Trophoblast cell (in vitro differentiated cells and primary cell): ENCODE data around the gene MAPK7.

Experiments
- DNase-seq, 2 donors: peaks; one replicate each; pipeline ENCODE4 v3.0.0-alpha.2; 2016
- H2AFZ ChIP-seq: 2 replicates; pipeline ENCODE4 v1.6.1; 2013; ENCODE audit warnings: low read length, moderate library complexity, mild to moderate bottlenecking; ENCODE audit not compliant: insufficient read depth, poor library complexity
- H2AK5ac ChIP-seq: 2 replicates; pipeline ENCODE4 v1.6.1; 2013; ENCODE audit warnings: mild to moderate bottlenecking, low read length
- H2BK120ac ChIP-seq: 2 replicates; pipeline ENCODE4 v1.6.1; 2013; ENCODE audit warnings: low read length, mild to moderate bottlenecking, moderate library complexity; ENCODE audit not compliant: insufficient read depth, poor library complexity
- H2BK12ac ChIP-seq: 2 replicates; pipeline ENCODE4 v1.6.1; 2013; ENCODE audit warnings: mild to moderate bottlenecking, low read length, moderate library complexity
- H2BK5ac ChIP-seq: 2 replicates; pipeline ENCODE4 v1.6.1; 2013; ENCODE audit warnings: low read length, low read depth, moderate library complexity, mild to moderate bottlenecking; ENCODE audit not compliant: poor library complexity
- H3K14ac ChIP-seq: 2 replicates; pipeline ENCODE4 v1.6.1; 2013; ENCODE audit warnings: mild to moderate bottlenecking, low read length
- H3K18ac ChIP-seq: 2 replicates; pipeline ENCODE4 v1.6.1; 2013; ENCODE audit warnings: mild to moderate bottlenecking, low read length
- H3K23ac ChIP-seq: 2 replicates; pipeline ENCODE4 v1.6.1; 2013; ENCODE audit warnings: low read length
- H3K27ac ChIP-seq: 2 replicates; pipeline ENCODE4 v1.5.1; 2013; ENCODE audit warnings: low read depth, mild to moderate bottlenecking, inconsistent platforms, low read length, moderate library complexity
- H3K27me3 ChIP-seq: 2 replicates; pipeline ENCODE4 v1.6.1; 2013; ENCODE audit warnings: inconsistent platforms, mild to moderate bottlenecking, low read length, moderate library complexity; ENCODE audit not compliant: insufficient read depth
- H3K36me3 ChIP-seq, 2 experiments: 1 replicate in 1 of 2; 2 replicates in 1 of 2; pipeline ENCODE4 v1.6.1; 2013; ENCODE audit warnings: low read length in 2 of 2, mild to moderate bottlenecking in 2 of 2, moderate library complexity in 1 of 2; ENCODE audit not compliant: insufficient read depth in 2 of 2, control insufficient read depth in 1 of 2
- H3K4ac ChIP-seq: 2 replicates; pipeline ENCODE4 v1.6.1; 2013; ENCODE audit warnings: low read depth, mild to moderate bottlenecking, low read length, moderate library complexity
- H3K4me1 ChIP-seq, 2 experiments: 1 replicate in 1 of 2; 2 replicates in 1 of 2; pipeline ENCODE4 v1.6.1; 2013; ENCODE audit warnings: low read length in 2 of 2, mild to moderate bottlenecking in 2 of 2, moderate library complexity in 1 of 2; ENCODE audit not compliant: insufficient read depth in 2 of 2, control insufficient read depth in 1 of 2
- H3K4me2 ChIP-seq: 2 replicates; pipeline ENCODE4 v1.6.1; 2013; ENCODE audit warnings: inconsistent platforms, mild to moderate bottlenecking, low read length, moderate library complexity
- H3K4me3 ChIP-seq: 2 replicates; pipeline ENCODE4 v1.5.1; 2013; ENCODE audit warnings: mild to moderate bottlenecking, low read depth, low read length, inconsistent platforms
- H3K79me1 ChIP-seq: one replicate; pipeline ENCODE4 v1.6.1; 2013; ENCODE audit warnings: low read length
- H3K79me2 ChIP-seq: 2 replicates; pipeline ENCODE4 v1.6.1; 2013; ENCODE audit warnings: low read length, mild to moderate bottlenecking; ENCODE audit not compliant: control insufficient read depth, insufficient read depth, poor library complexity
- H3K9ac ChIP-seq: 2 replicates; pipeline ENCODE4 v1.6.1; 2013; ENCODE audit warnings: mild to moderate bottlenecking, low read length
- H3K9me3 ChIP-seq: 2 replicates; pipeline ENCODE4 v1.6.1; 2013; ENCODE audit warnings: low read depth, mild to moderate bottlenecking, control low read depth, inconsistent platforms, low read length; ENCODE audit not compliant: insufficient read depth
- H4K12ac ChIP-seq: 2 replicates; pipeline ENCODE4 v1.6.1; 2013; ENCODE audit warnings: low read depth, mild to moderate bottlenecking, low read length, moderate library complexity
- H4K8ac ChIP-seq: 2 replicates; pipeline ENCODE4 v1.6.1; 2013; ENCODE audit warnings: low read depth, mild to moderate bottlenecking, low read length, moderate library complexity
- H4K91ac ChIP-seq: one replicate; pipeline ENCODE4 v1.6.1; 2013; ENCODE audit warnings: low read depth, mild to moderate bottlenecking, low read length, moderate library complexity
- WGBS: extraction: QIAGEN DNeasy Blood & Tissue Kit; methylation state at CpG from one replicate; pipeline ENCODE4 v1.1.7; 2013; ENCODE audit warnings: missing lambda C conversion rate; ENCODE audit not compliant: insufficient read length, insufficient coverage; ENCODE audit errors: extremely low coverage; 5-methylcytosine and 5-hydroxymethylcytosine counted together

Gene MAPK7

DNA sequence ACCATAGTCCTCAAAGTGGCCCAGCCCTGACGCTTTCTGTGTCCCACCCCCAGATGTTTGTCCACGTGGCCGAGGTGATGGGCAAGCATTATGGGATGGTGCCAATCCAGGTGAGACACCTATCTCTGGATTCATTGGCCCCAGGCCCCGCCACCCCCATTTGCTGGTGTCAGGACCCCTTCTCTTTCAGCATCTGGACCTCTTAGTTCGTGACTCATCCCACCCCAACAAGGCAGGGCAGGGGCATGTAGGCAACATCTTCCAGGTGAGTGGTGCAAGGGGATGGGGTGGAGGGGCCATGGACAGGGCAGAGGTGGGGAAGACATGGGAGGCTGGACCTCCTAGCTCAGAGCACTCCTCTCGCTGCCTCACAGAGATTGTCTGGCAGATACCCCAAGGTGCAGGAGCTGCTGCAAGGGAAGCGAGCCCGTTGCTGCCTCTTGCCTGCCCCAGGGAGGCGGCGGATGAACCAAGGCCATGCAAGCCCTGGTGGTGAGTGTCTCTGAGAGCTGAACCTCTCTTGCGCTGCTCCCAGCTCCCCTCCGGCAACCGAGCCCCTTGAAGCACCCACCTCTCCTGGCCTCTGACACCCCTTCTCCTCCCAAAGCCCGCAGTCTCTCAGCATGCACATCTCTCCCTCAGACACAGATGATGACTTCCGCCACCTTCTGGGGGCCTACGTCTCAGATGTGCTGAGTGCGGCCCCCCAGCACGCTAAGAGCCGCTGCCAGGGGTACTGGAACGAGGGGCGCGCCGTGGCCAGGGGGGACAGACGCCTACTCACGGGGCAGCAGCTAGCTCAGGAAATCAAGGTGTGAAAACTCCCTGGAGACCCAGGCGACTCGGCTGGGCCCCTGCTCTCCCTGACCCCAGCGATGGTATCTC lies 36.3 kb downstream of the MAPK7 start:
- H3K9ac ChIP-seq = no peak overlapping the region
- no CpG with 5 or more reads among the region's 28 CpGs for WGBS

DNA sequence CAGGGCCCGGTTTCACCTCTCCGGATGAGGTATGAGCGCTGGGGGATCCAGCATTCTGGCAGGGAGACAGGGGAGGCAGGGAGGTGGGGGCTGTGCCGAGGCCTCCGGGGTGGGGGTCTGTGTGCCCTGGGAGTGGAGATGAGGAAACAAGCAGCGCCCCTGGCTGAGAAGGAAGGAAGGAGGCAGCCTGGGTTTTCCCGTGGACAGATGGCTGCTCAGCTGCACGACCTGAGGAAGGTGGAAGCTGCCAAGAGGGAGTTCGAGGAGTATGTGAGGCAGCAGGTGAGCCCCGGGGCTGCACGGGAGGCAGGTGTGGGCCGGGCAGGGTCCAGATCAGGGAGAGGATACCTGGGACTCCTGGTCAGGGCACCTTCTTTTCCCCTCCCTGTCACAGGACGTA lies 37.0 kb downstream of the MAPK7 start:
- no peaks in the 10 kb centered on the region for H3K27me3 ChIP-seq
- H3K23ac ChIP-seq = no peak overlapping the region
- no peak overlapping the region for H3K4ac ChIP-seq
- H3K4me2 ChIP-seq = no peak overlapping the region
- H2BK12ac ChIP-seq = no peak overlapping the region
- no peak overlapping the region for H3K27ac ChIP-seq
- DNase-seq = no peak
- no peak overlapping the region for H3K4me3 ChIP-seq
- no peak overlapping the region for H3K14ac ChIP-seq
- H3K4me1 ChIP-seq = no peaks in the 10 kb centered on the region
- no CpG with 5 or more reads among the region's 13 CpGs for WGBS
- no peaks in the 10 kb centered on the region for H3K79me2 ChIP-seq
- H4K12ac ChIP-seq = no peak overlapping the region
- H3K79me1 ChIP-seq = no peaks in the 10 kb centered on the region
- H4K8ac ChIP-seq = no peak overlapping the region
- H3K18ac ChIP-seq = no peak overlapping the region
- H4K91ac ChIP-seq = no peak overlapping the region
- H3K36me3 ChIP-seq = no peaks in the 10 kb centered on the region
- no peak overlapping the region for H2AK5ac ChIP-seq
- H2AFZ ChIP-seq = no peak overlapping the region
- H3K9ac ChIP-seq = no peak overlapping the region
- H2BK120ac ChIP-seq = no peak overlapping the region
- H3K9me3 ChIP-seq = no peaks in the 10 kb centered on the region
- no peak overlapping the region for H2BK5ac ChIP-seq

More for the DNA sequence above, 36.3 kb downstream of the MAPK7 start:
- no peak overlapping the region for H3K4me2 ChIP-seq
- no peak overlapping the region for H3K23ac ChIP-seq
- no peak overlapping the region for H2AFZ ChIP-seq
- H3K27me3 ChIP-seq = no peaks in the 10 kb centered on the region
- no peak overlapping the region for H3K27ac ChIP-seq
- no peak overlapping the region for H2BK120ac ChIP-seq
- no peaks in the 10 kb centered on the region for H3K4me1 ChIP-seq
- no peaks in the 10 kb centered on the region for H3K79me2 ChIP-seq
- H3K14ac ChIP-seq = no peak overlapping the region
- H2BK12ac ChIP-seq = no peak overlapping the region
- H2BK5ac ChIP-seq = no peak overlapping the region
- no peak overlapping the region for H3K18ac ChIP-seq
- H3K79me1 ChIP-seq = no peaks in the 10 kb centered on the region
- no peak overlapping the region for H3K4ac ChIP-seq
- no peaks in the 10 kb centered on the region for H3K36me3 ChIP-seq
- no peak overlapping the region for H3K4me3 ChIP-seq
- H2AK5ac ChIP-seq = no peak overlapping the region
- H3K9me3 ChIP-seq = no peaks in the 10 kb centered on the region
- no peak for DNase-seq
- no peak overlapping the region for H4K8ac ChIP-seq
- H4K12ac ChIP-seq = no peak overlapping the region
- no peak overlapping the region for H4K91ac ChIP-seq

DNA sequence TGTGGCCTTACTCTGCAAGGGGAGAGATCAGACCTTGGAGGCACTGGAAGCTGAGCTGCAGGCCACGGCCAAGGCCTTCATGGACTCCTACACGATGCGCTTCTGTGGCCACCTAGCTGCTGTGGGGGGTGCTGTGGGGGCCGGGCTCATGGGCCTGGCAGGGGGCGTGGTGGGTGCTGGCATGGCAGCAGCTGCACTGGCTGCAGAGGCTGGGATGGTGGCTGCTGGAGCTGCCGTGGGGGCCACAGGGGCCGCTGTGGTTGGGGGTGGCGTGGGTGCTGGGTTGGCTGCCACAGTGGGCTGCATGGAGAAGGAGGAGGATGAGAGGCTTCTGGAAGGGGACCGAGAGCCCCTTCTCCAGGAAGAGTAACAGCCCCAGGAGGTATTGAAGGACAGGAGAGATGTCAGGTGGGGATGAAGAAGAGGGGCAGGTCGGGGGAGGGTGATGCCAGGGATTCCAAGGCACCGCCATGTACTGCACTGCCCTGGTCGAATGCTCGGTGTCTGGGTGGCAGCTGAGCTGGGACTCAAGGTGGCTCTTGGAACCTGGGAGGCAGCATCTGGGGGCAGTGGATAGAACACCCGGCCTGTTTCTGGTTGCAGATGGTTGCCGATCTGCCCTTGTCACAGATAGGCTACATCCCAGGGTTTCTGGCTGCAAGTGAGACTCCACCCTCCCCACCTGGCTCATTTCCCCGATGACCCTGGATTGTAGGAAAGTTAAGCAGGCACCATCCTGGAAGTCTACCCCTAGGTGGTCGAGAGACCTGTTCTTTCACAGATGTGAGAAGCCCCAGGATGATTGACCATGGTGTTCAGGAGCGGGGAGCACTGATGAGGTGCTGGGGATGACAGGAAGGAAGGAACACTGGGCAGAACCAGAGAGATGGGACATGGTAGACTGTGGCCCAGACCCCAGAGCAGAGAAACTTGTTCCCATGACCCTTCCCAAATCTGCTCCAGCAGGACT lies 37.8 kb downstream of the MAPK7 start:
- Histone ChIP-seq H3K9ac (no peak overlapping the region), H2BK120ac (no peak overlapping the region), H3K79me2 (no peaks in the 10 kb centered on the region), H4K12ac (no peak overlapping the region), H3K14ac (no peak overlapping the region), H3K27me3 (no peaks in the 10 kb centered on the region), H2BK12ac (no peak overlapping the region), H3K9me3 (no peaks in the 10 kb centered on the region), H3K23ac (no peak overlapping the region), H3K4me3 (no peak overlapping the region), H2BK5ac (no peak overlapping the region), H3K18ac (no peak overlapping the region), H4K91ac (no peak overlapping the region), H2AK5ac (no peak overlapping the region), H3K4ac (no peak overlapping the region), H3K27ac (no peak overlapping the region), H3K79me1 (no peaks in the 10 kb centered on the region), H3K36me3 (no peaks in the 10 kb centered on the region), H3K4me2 (no peak overlapping the region), H3K4me1 (no peaks in the 10 kb centered on the region), H2AFZ (no peak overlapping the region), H4K8ac (no peak overlapping the region)
- DNase-seq = no peak
- no CpG with 5 or more reads among the region's 18 CpGs for WGBS

DNA sequence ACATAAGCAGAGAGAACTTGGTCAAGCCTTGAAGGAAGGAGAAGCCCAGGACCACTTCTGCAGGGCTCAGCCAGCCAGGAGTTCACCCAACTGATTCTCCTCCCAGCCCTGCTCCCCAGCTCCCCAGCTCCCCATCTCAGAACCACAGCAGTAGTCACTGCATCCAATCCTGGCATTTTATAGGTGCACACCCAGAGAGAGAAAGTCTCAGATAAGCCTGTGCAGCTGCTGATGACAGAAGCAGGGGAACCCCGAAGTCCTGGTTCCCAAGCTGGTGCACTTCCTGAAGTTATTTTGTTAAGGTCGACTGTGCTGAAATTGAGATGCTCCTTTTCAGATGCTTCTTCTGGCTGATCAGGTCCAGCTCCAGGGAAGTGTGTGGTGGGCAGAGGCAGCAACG lies 39.3 kb downstream of the MAPK7 start:
- H3K9ac ChIP-seq = no peak overlapping the region
- H3K14ac ChIP-seq = no peak overlapping the region
- H3K79me1 ChIP-seq = no peaks in the 10 kb centered on the region
- H3K18ac ChIP-seq = no peak overlapping the region
- H4K12ac ChIP-seq = no peak overlapping the region
- no peak overlapping the region for H3K4me3 ChIP-seq
- H3K27me3 ChIP-seq = no peaks in the 10 kb centered on the region
- H3K79me2 ChIP-seq = no peaks in the 10 kb centered on the region
- no peak overlapping the region for H4K91ac ChIP-seq
- no peak overlapping the region for H3K27ac ChIP-seq
- no peaks in the 10 kb centered on the region for H3K9me3 ChIP-seq
- no peak overlapping the region for H3K4me2 ChIP-seq
- no peak overlapping the region for H2AK5ac ChIP-seq
- DNase-seq = no peak
- H4K8ac ChIP-seq = no peak overlapping the region
- no peak overlapping the region for H3K23ac ChIP-seq
- WGBS = no CpG with 5 or more reads among the region's 3 CpGs
- no peaks in the 10 kb centered on the region for H3K36me3 ChIP-seq
- H3K4ac ChIP-seq = no peak overlapping the region
- no peak overlapping the region for H2BK12ac ChIP-seq
- no peak overlapping the region for H2AFZ ChIP-seq
- no peak overlapping the region for H2BK5ac ChIP-seq
- no peak overlapping the region for H2BK120ac ChIP-seq
- no peaks in the 10 kb centered on the region for H3K4me1 ChIP-seq
